Activated CD8-positive, alpha-beta memory T cell treated with anti-CD3 and anti-CD28 coated beads for 36 hours (primary cell): ENCODE results near the gene RIPOR1. TPM values are rescaled to one million over a fixed set of nuclear protein-coding genes. Genes with fewer than 3 reads are reported as not detected.

ENCODE experiments used
- CTCF ChIA-PET: fragments of 350-600 bp; sonication (Branson Sonifier 250); formaldehyde crosslinking; loops from one replicate; lab custom pipeline; 2021; ENCODE audit warnings: antibody characterized with exemption; lab: Charles Lee
- POLR2A ChIA-PET: fragments of 350-600 bp; sonication (Branson Sonifier 250); formaldehyde crosslinking; loops from one replicate; lab custom pipeline; 2021; ENCODE audit warnings: antibody characterized with exemption; lab: Charles Lee
- total RNA-seq, 2 experiments: library from RNA; stranded (reverse); gene quantifications; one replicate each; pipeline ENCODE4 v1.2.3, GENCODE V29; 2021

RIPOR1 gene
- total RNA-seq, 2 experiments from 2014 or later = 23.4 to 30.9 TPM

- ChIA-PET POLR2A (no interaction called here), CTCF (interaction anchor here (0.7 to 2.0 kb wide), 5 partner anchors 8 to 118 kb away, joined by 3 to 7 read pairs (median 3); no protein-coding TSS in a partner anchor)
Measured at GRCh38 chr16:67506468-67506867, 22.2 kb upstream of the RIPOR1 start.

DNA sequence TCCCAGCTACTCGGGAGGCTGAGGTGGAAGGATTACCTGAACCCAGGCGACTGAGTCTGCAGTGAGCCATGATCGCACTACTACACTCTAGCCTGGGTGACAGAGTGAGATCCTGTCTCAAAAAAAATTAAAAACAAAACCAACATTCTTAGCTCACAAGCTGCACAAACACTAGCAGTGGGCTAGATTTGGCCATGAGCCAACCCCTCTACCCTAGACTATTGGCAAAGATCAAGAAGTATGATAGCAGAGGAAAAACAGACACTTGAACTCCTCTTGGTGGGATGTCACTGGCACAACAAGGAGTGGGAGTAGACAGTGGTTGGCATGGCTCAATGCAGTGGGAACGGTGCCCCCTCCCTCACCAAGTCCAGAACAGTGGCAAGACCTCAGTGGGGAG, 19.6 kb upstream of the RIPOR1 start:
- POLR2A ChIA-PET = no interaction called here

GRCh38 chr16:67513892-67514291, 14.7 kb upstream of the RIPOR1 start:
- ChIA-PET CTCF (interaction anchor here (0.6 to 3.7 kb wide), 13 partner anchors 9 to 548 kb away, joined by 3 to 26 read pairs (median 8); partner anchors contain the start of genes ATP6V0D1 and CARMIL2), POLR2A (interaction anchor here (0.9 kb wide), 1 partner anchor 146 kb away, joined by 3 read pairs; the partner anchor contains the start of gene ACD)

More for the DNA sequence above, 19.6 kb upstream of the RIPOR1 start:
- CTCF ChIA-PET = interaction anchor here (1.0 to 1.9 kb wide), 2 partner anchors 12 to 28 kb away, joined by 3 to 6 read pairs; partner anchors contain the start of gene ATP6V0D1

DNA sequence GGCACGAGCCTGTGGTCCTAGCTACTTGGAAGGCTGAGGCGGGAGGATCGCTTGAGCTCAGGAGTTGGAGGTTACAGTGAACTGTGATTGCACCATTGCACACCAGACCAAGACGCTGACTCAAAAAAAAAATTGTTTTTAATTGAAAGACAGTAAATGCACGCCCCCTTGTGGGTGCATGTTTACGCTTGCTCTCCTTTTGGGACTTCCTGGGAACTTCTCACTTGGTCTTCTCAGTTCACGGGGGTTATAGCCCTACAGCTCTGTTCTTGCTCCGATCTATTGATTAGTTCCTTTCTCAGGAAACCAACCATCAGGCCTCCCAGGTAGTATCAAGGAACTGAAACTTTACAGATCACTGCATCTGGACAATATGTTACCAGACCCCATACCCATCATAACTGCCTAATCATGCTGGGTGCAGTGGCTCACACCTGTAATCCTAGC, 14.2 kb upstream of the RIPOR1 start:
- ChIA-PET CTCF (interaction anchor here (0.6 to 3.7 kb wide), 12 partner anchors 9 to 526 kb away, joined by 3 to 26 read pairs (median 8); partner anchors contain the start of genes ATP6V0D1 and CARMIL2), POLR2A (interaction anchor here (0.9 kb wide), 1 partner anchor 146 kb away, joined by 3 read pairs; the partner anchor contains the start of gene ACD)

- ChIA-PET CTCF (interaction anchor here (0.6 to 3.7 kb wide), 7 partner anchors 22 to 812 kb away, joined by 3 to 26 read pairs (median 3); partner anchors contain the start of gene CARMIL2), POLR2A (no interaction called here)
Measured at GRCh38 chr16:67516296-67517154, 12.1 kb upstream of the RIPOR1 start.

- CTCF ChIA-PET = interaction anchor here (0.8 to 1.4 kb wide), 3 partner anchors 22 to 128 kb away, joined by 3 to 5 read pairs (median 3); partner anchors contain the start of gene CARMIL2
- POLR2A ChIA-PET = no interaction called here
Measured at GRCh38 chr16:67517155-67517445, 11.5 kb upstream of the RIPOR1 start.

DNA sequence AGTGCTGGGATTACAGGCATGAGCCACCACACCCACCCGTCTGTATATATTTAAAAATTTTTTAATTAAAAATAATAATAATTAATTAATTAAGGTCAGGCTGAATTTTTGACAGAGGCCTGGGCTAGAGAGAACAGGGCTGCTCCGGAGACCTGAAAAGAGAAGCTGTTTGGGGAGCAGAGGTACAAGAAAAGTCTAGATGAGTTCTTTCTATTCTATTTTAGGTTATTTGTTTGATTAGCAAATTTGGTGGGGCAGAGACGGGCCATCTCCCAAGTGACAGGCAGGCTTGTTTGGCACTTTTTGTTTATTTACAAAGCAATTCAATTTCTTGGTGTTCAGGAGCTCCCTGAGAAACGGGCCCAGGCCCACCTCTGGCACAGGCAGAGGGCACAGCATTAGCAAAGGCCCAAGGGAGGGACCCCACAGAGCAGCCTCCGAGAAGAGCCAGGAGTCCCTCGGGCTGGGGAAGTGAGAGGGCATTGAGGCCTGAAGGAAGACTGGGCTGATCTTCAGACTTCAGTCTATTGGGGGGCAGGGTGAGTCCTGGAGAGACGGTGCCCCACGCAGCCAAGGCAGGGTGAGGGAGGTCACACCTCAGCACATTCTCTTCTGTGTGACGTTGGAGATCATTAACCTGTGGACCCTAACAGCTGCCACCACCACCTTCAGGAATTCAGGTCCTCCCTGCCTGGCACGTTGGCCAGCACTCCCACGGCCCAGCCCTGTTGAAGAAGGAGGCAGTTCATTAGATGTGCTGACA, 10.8 kb upstream of the RIPOR1 start:
- ChIA-PET POLR2A (no interaction called here), CTCF (interaction anchor here (0.8 to 1.4 kb wide), 3 partner anchors 23 to 127 kb away, joined by 3 to 5 read pairs (median 3); partner anchors contain the start of gene CARMIL2)

DNA sequence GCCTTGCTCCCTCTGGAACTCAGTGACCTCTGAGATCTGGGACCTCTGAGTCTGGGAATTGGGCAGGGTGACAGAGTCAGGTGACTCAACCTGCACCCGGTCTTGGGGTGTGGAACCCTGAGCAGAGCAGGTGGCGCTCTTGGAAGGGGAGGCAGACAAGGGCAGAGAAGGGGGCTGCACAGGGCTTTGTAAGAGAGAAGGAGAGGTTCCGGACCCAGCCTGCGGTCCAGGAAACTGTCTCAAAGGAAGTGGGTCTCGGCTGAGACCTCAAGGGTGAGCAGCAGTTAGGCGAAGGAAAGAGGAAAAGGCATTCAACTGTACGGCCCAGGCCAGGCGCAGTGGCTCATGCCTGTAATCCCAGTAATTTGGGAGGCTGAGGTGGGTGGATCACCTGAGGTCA, 10.0 kb upstream of the RIPOR1 start:
- CTCF ChIA-PET = interaction anchor here (0.7 to 3.1 kb wide), 2 partner anchors 38 to 40 kb away, joined by 3 to 20 read pairs; partner anchors contain the start of gene ATP6V0D1
- POLR2A ChIA-PET = no interaction called here

GRCh38 chr16:67519242-67519641, 9.4 kb upstream of the RIPOR1 start:
- CTCF ChIA-PET = interaction anchor here (0.6 to 3.1 kb wide), 3 partner anchors 38 to 44 kb away, joined by 3 to 20 read pairs (median 3); partner anchors contain the start of gene ATP6V0D1
- POLR2A ChIA-PET = no interaction called here

GRCh38 chr16:67521095-67521804, 7.4 kb upstream of the RIPOR1 start:
- ChIA-PET CTCF (interaction anchor here (0.6 to 3.8 kb wide), 52 partner anchors 9 to 564 kb away, joined by 3 to 50 read pairs (median 5); partner anchors contain the start of genes ACD, ATP6V0D1, C16orf86 and CARMIL2), POLR2A (interaction anchor here (0.5 to 1.4 kb wide), 5 partner anchors 16 to 644 kb away, joined by 3 to 17 read pairs (median 4); partner anchors contain the start of genes ACD and CARMIL2)

- POLR2A ChIA-PET = interaction anchor here (0.6 kb wide), 1 partner anchor 355 kb away, joined by 4 read pairs; no protein-coding TSS in a partner anchor
- CTCF ChIA-PET = interaction anchor here (0.6 to 2.8 kb wide), 3 partner anchors 12 to 214 kb away, joined by 3 to 8 read pairs (median 3); partner anchors contain the start of gene CARMIL2
Measured at GRCh38 chr16:67525176-67525860, 3.3 kb upstream of the RIPOR1 start.

- POLR2A ChIA-PET = no interaction called here
Measured at GRCh38 chr16:67526149-67526791, 2.4 kb upstream of the RIPOR1 start.

GRCh38 chr16:67528870-67529581, 397 bp downstream of the RIPOR1 start:
- POLR2A ChIA-PET = interaction anchor here (0.7 to 1.2 kb wide), 2 partner anchors 9 to 27 kb away, joined by 3 read pairs; no protein-coding TSS in a partner anchor

More at GRCh38 chr16:67526149-67526791, 2.4 kb upstream of the RIPOR1 start:
- CTCF ChIA-PET = interaction anchor here (0.7 to 2.8 kb wide), 3 partner anchors 11 to 119 kb away, joined by 3 to 8 read pairs (median 3); partner anchors contain the start of gene CARMIL2

DNA sequence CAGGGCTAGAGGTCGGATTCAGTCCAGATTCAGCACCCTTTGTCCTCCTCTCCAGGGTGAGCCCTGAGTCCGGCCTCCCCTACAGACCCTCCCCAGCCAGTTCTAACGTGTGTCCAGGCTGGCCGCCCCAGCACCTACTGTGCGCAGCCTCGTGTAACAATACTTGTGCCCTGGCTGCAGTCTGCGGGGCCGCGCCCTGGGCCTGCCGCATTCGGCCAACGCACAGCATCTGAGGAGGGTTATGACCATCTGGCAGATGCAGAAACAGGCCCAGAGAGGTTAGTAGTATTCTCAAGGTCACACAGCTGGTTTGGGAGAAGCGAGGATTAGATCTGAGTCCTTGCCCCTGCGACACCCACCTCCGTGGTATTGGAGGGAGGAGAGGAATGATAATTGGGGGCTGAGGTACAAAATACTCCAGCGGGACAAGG, 968 bp downstream of the RIPOR1 start:
- POLR2A ChIA-PET = no interaction called here
- CTCF ChIA-PET = interaction anchor here (0.6 to 2.0 kb wide), 8 partner anchors 9 to 656 kb away, joined by 3 to 18 read pairs (median 3); partner anchors contain the start of genes ATP6V0D1 and CTCF

More at GRCh38 chr16:67528870-67529581, 397 bp downstream of the RIPOR1 start:
- CTCF ChIA-PET = interaction anchor here (0.6 to 2.0 kb wide), 8 partner anchors 8 to 657 kb away, joined by 3 to 18 read pairs (median 3); partner anchors contain the start of genes ATP6V0D1 and CTCF
